GM23338 (cell line): ENCODE results near the gene MOCOS. TPM values are rescaled to one million over a fixed set of nuclear protein-coding genes. Genes with fewer than 3 reads are reported as not detected.
"Not testable (repeated sequence)": the region's sequence is repeated elsewhere in the genome, so short reads cannot be mapped to it uniquely, and the experiment has no call there.

Experiments
- ATAC-seq: fragments of 200-7000 bp; cut with Tn5 transposase; 3 replicates; pipeline ENCODE4 v1.9.1; 2020
- DNase-seq: peaks from one replicate; pipeline ENCODE4 v3.0.0-alpha.2; 2015; ENCODE audit warnings: low spot score
- H2AFZ ChIP-seq: fragments of 200-600 bp; sonication (generic); 2 replicates; pipeline ENCODE4 v1.8.0; 2016; ENCODE audit warnings: antibody characterized with exemption, mild to moderate bottlenecking, moderate library complexity
- H3F3A ChIP-seq: fragments of 200-600 bp; sonication (generic); replicated peaks from 2 replicates; pipeline ENCODE4 v1.8.0; 2017; ENCODE audit warnings: antibody characterized with exemption, mixed run types, low read depth
- H3K27ac ChIP-seq: fragments of 200-600 bp; sonication (generic); 2 replicates; pipeline ENCODE4 v1.6.1; 2016; ENCODE audit warnings: low read depth
- H3K27me3 ChIP-seq: fragments of 200-600 bp; sonication (generic); 2 replicates; pipeline ENCODE4 v1.8.0; 2016; ENCODE audit warnings: mild to moderate bottlenecking, mixed run types, moderate library complexity; ENCODE audit not compliant: insufficient read depth
- H3K36me3 ChIP-seq: fragments of 200-600 bp; sonication (generic); 2 replicates; pipeline ENCODE4 v1.8.0; 2016; ENCODE audit warnings: mild to moderate bottlenecking; ENCODE audit not compliant: insufficient read depth
- H3K4me1 ChIP-seq: fragments of 200-600 bp; sonication (generic); 2 replicates; pipeline ENCODE4 v1.8.0; 2016; ENCODE audit warnings: mild to moderate bottlenecking, moderate library complexity; ENCODE audit not compliant: insufficient read depth
- H3K4me2 ChIP-seq: fragments of 200-600 bp; sonication (generic); 2 replicates; pipeline ENCODE4 v1.7.1; 2017; ENCODE audit warnings: mixed run types
- H3K4me3 ChIP-seq: fragments of 200-600 bp; sonication (generic); 2 replicates; pipeline ENCODE4 v1.6.1; 2016; ENCODE audit warnings: mixed run types
- H3K79me2 ChIP-seq: fragments of 200-600 bp; sonication (generic); replicated peaks from 2 replicates; pipeline ENCODE4 v1.8.0; 2017; ENCODE audit warnings: mild to moderate bottlenecking; ENCODE audit not compliant: insufficient read depth
- H3K9me2 ChIP-seq: fragments of 200-600 bp; sonication (generic); 2 replicates; pipeline ENCODE4 v1.8.0; 2017; ENCODE audit not compliant: insufficient read depth
- H4K20me1 ChIP-seq: fragments of 200-600 bp; sonication (generic); replicated peaks from 2 replicates; pipeline ENCODE4 v1.8.0; 2017; ENCODE audit warnings: mild to moderate bottlenecking; ENCODE audit not compliant: insufficient read depth
- H3K27ac Mint-ChIP-seq: 2 replicates; pipeline ENCODE4 v1.8.0; 2020; ENCODE audit warnings: inconsistent platforms, mild to moderate bottlenecking, moderate library complexity, mixed read lengths
- H3K27me3 Mint-ChIP-seq: 3 replicates; pipeline ENCODE4 v1.8.0; 2022; ENCODE audit warnings: low read depth, mild to moderate bottlenecking, moderate library complexity, mixed read lengths, inconsistent platforms; ENCODE audit not compliant: insufficient read depth, poor library complexity
- H3K36me3 Mint-ChIP-seq: 3 replicates; pipeline ENCODE4 v1.8.0; 2021; ENCODE audit warnings: low read depth, mild to moderate bottlenecking, inconsistent platforms, moderate library complexity, mixed read lengths
- H3K4me1 Mint-ChIP-seq: 3 replicates; pipeline ENCODE4 v1.8.0; 2020; ENCODE audit warnings: mild to moderate bottlenecking, inconsistent platforms, mixed read lengths
- H3K4me3 Mint-ChIP-seq: 3 replicates; pipeline ENCODE4 v1.8.0; 2021; ENCODE audit warnings: moderate library complexity, mild to moderate bottlenecking, inconsistent platforms, mixed read lengths
- H3K9me3 Mint-ChIP-seq: 3 replicates; pipeline ENCODE4 v1.8.0; 2020; ENCODE audit warnings: moderate library complexity, mild to moderate bottlenecking, inconsistent platforms, mixed read lengths
- EZH2 ChIP-seq: fragments of 200-600 bp; sonication (generic); IDR thresholded peaks from one replicate; pipeline ENCODE4 v1.8.0; 2017; ENCODE audit warnings: antibody characterized with exemption, mild to moderate bottlenecking, low read depth; ENCODE audit not compliant: unreplicated experiment
- POLR2AphosphoS5 ChIP-seq: IDR thresholded peaks from 2 replicates; pipeline ENCODE4 v1.6.1; 2016; ENCODE audit warnings: antibody characterized with exemption, low read depth
- STAT1 ChIP-seq: IDR thresholded peaks from one replicate; pipeline ENCODE4 v1.6.1; 2016; ENCODE audit warnings: antibody characterized with exemption; ENCODE audit not compliant: unreplicated experiment
- ZNF114 ChIP-seq: fragments of 250-450 bp; sonication (Bioruptor Pico); IDR thresholded peaks from 2 replicates; pipeline ENCODE4 v1.5.0; 2020; ENCODE audit warnings: mild to moderate bottlenecking, moderate library complexity
- ZNF331 ChIP-seq: fragments of 250-450 bp; sonication (Bioruptor Pico); IDR thresholded peaks from 2 replicates; pipeline ENCODE4 v1.5.0; 2020; ENCODE audit warnings: low read depth, mild to moderate bottlenecking, moderate library complexity
- ZNF462 ChIP-seq: fragments of 250-450 bp; sonication (Bioruptor Pico); IDR thresholded peaks from 2 replicates; pipeline ENCODE4 v1.5.0; 2020; ENCODE audit warnings: mild to moderate bottlenecking, moderate library complexity
- polyA plus RNA-seq: library from polyadenylated mRNA; unstranded; fragments of >200 nt; fragmentation: Nextera tagmentation; extraction: Ambion mirVana; gene quantifications from 2 replicates; pipeline ENCODE4 v1.2.1, GENCODE V29; 2016
- total RNA-seq: library from RNA; depleted of rRNA; stranded (reverse); fragments of >200 nt; shearing (Covaris generic); gene quantifications from 2 replicates; pipeline ENCODE4 v1.2.3, GENCODE V29; 2014

Gene MOCOS
- total and polyA plus RNA-seq, 2 experiments from 2014 or later = 3.9 to 7.2 TPM

GRCh38 chr18:36217348-36217747, 30.1 kb downstream of the MOCOS start (continued):
- TF ChIP-seq ZNF331 = no peak

DNA sequence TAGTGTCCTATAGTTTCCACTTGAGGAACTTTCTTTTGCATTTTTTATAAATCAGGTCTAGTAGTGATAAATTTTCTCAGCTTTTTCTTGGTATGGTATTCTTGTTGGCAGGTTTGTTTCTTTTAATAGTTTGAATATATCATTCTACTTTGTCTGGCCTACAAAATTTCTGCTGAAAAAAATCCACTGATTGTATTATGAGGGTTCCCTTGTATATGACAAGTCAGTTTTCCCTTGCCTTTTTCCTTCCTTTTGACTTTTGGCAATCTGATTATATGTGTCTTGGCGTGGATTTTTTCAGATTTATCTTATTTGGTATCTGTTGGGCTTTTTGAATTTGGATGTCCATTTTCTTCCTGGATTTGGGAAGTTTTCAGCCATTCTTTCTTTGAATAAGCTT, 41.9 kb downstream of the MOCOS start:
- no peaks in the 10 kb centered on the region for H3K27me3 ChIP-seq
- no peaks in the 10 kb centered on the region for H4K20me1 ChIP-seq
- H3K9me3 Mint-ChIP-seq = peaks cover 36% of the 10 kb centered on the region
- ATAC-seq = no peak
- peaks cover 85% of the 10 kb centered on the region for H3K36me3 Mint-ChIP-seq
- no peak overlapping the region for H2AFZ ChIP-seq
- no peaks in the 10 kb centered on the region for H3K4me1 ChIP-seq
- no peak for DNase-seq
- H3K79me2 ChIP-seq = no peaks in the 10 kb centered on the region
- H3K27me3 Mint-ChIP-seq = no peaks in the 10 kb centered on the region
- no peak overlapping the region for H3K4me2 ChIP-seq
- no peaks in the 10 kb centered on the region for H3F3A ChIP-seq
- H3K4me3 ChIP-seq = no peak overlapping the region
- no peak overlapping the region for H3K27ac Mint-ChIP-seq
- TF ChIP-seq STAT1 = no peak
- TF ChIP-seq EZH2 = no peak
- TF ChIP-seq ZNF331 = no peak
- no peak for TF ChIP-seq ZNF114
- no peak for TF ChIP-seq ZNF462 (CRISPR knock-in tag)
- TF ChIP-seq POLR2AphosphoS5 = no peak
- H3K36me3 ChIP-seq = peaks cover 6% of the 10 kb centered on the region; the same call in 1 of the 2 replicates
- H3K4me3 Mint-ChIP-seq = no peak overlapping the region
- no peaks in the 10 kb centered on the region for H3K4me1 Mint-ChIP-seq
- H3K9me2 ChIP-seq = no peaks in the 10 kb centered on the region
- H3K27ac ChIP-seq = no peak overlapping the region

- H3K27me3 ChIP-seq, H3K27ac ChIP-seq, H3K36me3 ChIP-seq, H3K4me1 ChIP-seq, H3K4me3 ChIP-seq, H4K20me1 ChIP-seq, H3K79me2 ChIP-seq, H3K9me2 ChIP-seq, H3F3A ChIP-seq, H3K27ac Mint-ChIP-seq, DNase-seq, ATAC-seq, H3K27me3 Mint-ChIP-seq, H2AFZ ChIP-seq, H3K4me3 Mint-ChIP-seq, H3K4me2 ChIP-seq, H3K4me1 Mint-ChIP-seq: not testable (repeated sequence)
- Mint-ChIP-seq H3K36me3 (peaks cover 37% of the 10 kb centered on the region), H3K9me3 (peaks cover 15% of the 10 kb centered on the region; the same call in 2 of the 3 replicates)
Measured at GRCh38 chr18:36240510-36240909, 53.2 kb downstream of the MOCOS start.
